Endothelial cell (in vitro differentiated cells): ENCODE measurements around the gene HEMGN. TPM values are rescaled to one million over a fixed set of nuclear protein-coding genes. Genes with fewer than 3 reads are reported as not detected.
"Not testable (repeated sequence)": the region's sequence is repeated elsewhere in the genome, so short reads cannot be mapped to it uniquely, and the experiment has no call there.

Experiments
- DNase-seq: peaks from one replicate; pipeline ENCODE4 v3.0.0; 2021; ENCODE audit warnings: low spot score
- H3K27ac Mint-ChIP-seq: one replicate; pipeline ENCODE4 v1.8.0; 2021; ENCODE audit warnings: mixed read lengths, inconsistent platforms; ENCODE audit not compliant: unreplicated experiment
- H3K27me3 Mint-ChIP-seq: one replicate; pipeline ENCODE4 v1.8.0; 2021; ENCODE audit warnings: mild to moderate bottlenecking, moderate library complexity, mixed read lengths, inconsistent platforms; ENCODE audit not compliant: unreplicated experiment
- H3K36me3 Mint-ChIP-seq: one replicate; pipeline ENCODE4 v1.8.0; 2021; ENCODE audit warnings: mild to moderate bottlenecking, low read depth, mixed read lengths, inconsistent platforms; ENCODE audit not compliant: unreplicated experiment
- H3K4me1 Mint-ChIP-seq: one replicate; pipeline ENCODE4 v1.8.0; 2021; ENCODE audit warnings: mild to moderate bottlenecking, mixed read lengths, inconsistent platforms; ENCODE audit not compliant: unreplicated experiment
- H3K4me3 Mint-ChIP-seq: one replicate; pipeline ENCODE4 v1.8.0; 2021; ENCODE audit warnings: mild to moderate bottlenecking, mixed read lengths, inconsistent platforms; ENCODE audit not compliant: unreplicated experiment
- H3K9me3 Mint-ChIP-seq: one replicate; pipeline ENCODE4 v1.8.0; 2021; ENCODE audit warnings: mixed read lengths, inconsistent platforms; ENCODE audit not compliant: unreplicated experiment
- total RNA-seq: library from RNA; stranded (reverse); fragmentation: NEBNext Ultra II Directional; extraction: Animal tissue kit (Norgen Biotek cat#: 25700); gene quantifications from one replicate; pipeline ENCODE4 v1.2.1, GENCODE V29; 2021; ENCODE audit not compliant: unreplicated experiment
- TF ChIP-seq, protein P1 (sequence below): fragments of 200-600 bp; sonication (generic); IDR thresholded peaks from one replicate; pipeline ENCODE4 v1.5.0; 2021; ENCODE audit warnings: antibody characterized with exemption; ENCODE audit not compliant: unreplicated experiment

The HEMGN gene
- total RNA-seq, 1 donor from 2014 or later, result 0.44 TPM

- TF ChIP-seq, protein P1, sequence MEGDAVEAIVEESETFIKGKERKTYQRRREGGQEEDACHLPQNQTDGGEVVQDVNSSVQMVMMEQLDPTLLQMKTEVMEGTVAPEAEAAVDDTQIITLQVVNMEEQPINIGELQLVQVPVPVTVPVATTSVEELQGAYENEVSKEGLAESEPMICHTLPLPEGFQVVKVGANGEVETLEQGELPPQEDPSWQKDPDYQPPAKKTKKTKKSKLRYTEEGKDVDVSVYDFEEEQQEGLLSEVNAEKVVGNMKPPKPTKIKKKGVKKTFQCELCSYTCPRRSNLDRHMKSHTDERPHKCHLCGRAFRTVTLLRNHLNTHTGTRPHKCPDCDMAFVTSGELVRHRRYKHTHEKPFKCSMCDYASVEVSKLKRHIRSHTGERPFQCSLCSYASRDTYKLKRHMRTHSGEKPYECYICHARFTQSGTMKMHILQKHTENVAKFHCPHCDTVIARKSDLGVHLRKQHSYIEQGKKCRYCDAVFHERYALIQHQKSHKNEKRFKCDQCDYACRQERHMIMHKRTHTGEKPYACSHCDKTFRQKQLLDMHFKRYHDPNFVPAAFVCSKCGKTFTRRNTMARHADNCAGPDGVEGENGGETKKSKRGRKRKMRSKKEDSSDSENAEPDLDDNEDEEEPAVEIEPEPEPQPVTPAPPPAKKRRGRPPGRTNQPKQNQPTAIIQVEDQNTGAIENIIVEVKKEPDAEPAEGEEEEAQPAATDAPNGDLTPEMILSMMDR, result no peak
- Mint-ChIP-seq H3K36me3 (no peaks in the 10 kb centered on the region), H3K27me3 (no peaks in the 10 kb centered on the region), H3K4me1 (no peaks in the 10 kb centered on the region), H3K27ac (no peak overlapping the region), H3K4me3 (no peak overlapping the region), H3K9me3 (no peaks in the 10 kb centered on the region)
- DNase-seq, result no peak
Observed at GRCh38 chr9:97963232-97963631, 25.3 kb upstream of the HEMGN start.

GRCh38 chr9:97962575-97962974, 24.6 kb upstream of the HEMGN start:
- Mint-ChIP-seq H3K4me1 (no peaks in the 10 kb centered on the region), H3K36me3 (no peaks in the 10 kb centered on the region), H3K9me3 (no peaks in the 10 kb centered on the region), H3K4me3 (no peak overlapping the region), H3K27me3 (no peaks in the 10 kb centered on the region), H3K27ac (no peak overlapping the region)
- DNase-seq, result no peak
- TF ChIP-seq, protein P1, result no peak

DNA sequence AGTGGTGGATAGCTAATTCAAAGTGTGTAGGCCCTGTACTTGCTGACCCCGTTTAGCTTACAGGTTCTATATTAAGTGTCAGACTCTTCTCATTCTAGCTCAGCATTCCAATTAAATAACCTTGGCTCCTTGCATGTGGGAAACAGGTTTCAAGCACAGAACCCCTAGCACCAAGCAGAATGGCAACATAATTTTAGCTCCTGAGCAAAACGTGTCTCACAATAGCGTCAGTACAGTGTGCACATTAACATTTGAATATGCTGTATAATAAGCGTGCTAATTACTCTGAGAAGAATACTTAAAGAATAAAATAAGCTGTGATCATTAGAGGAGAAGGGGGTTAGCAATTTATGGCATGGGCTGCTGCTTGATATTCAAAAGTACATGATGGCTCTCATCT, 24.2 kb upstream of the HEMGN start:
- Mint-ChIP-seq H3K4me3 (no peak overlapping the region), H3K27ac (no peak overlapping the region), H3K27me3 (no peaks in the 10 kb centered on the region), H3K36me3 (no peaks in the 10 kb centered on the region), H3K9me3 (no peaks in the 10 kb centered on the region), H3K4me1 (no peaks in the 10 kb centered on the region)
- no peak for DNase-seq
- TF ChIP-seq, protein P1, result no peak

DNA sequence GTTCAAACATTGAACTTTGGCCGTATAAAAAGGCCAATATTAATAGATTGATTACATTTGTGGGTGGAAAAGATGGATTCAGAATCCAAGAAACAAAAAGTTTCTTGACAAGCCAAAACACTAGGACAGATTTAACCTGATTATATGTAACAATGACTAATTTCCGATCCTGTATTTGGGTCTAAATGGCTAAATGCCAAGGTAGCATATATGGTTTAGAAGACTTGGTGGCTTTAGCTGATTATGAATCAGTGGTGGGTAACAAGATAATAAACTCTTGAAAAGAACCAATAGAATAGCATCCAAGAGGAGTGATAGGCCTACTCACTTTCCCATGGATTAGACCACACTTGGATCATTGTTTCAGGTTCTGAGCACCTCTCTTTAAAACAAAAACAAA, 23.4 kb upstream of the HEMGN start:
- Mint-ChIP-seq H3K9me3 (no peaks in the 10 kb centered on the region), H3K36me3 (no peaks in the 10 kb centered on the region), H3K27ac (no peak overlapping the region), H3K27me3 (no peaks in the 10 kb centered on the region), H3K4me3 (no peak overlapping the region), H3K4me1 (no peaks in the 10 kb centered on the region)
- TF ChIP-seq, protein P1, result no peak
- no peak for DNase-seq

GRCh38 chr9:97960678-97961328, 22.8 kb upstream of the HEMGN start:
- not testable (repeated sequence) for H3K27me3 Mint-ChIP-seq, DNase-seq, H3K9me3 Mint-ChIP-seq, H3K4me1 Mint-ChIP-seq, H3K36me3 Mint-ChIP-seq, H3K27ac Mint-ChIP-seq, H3K4me3 Mint-ChIP-seq
